ENCODE data around the gene UNC45A. TPM values are rescaled to one million over a fixed set of nuclear protein-coding genes. Genes with fewer than 3 reads are reported as not detected.
A peak's percentile ranks its signal among the peaks of the same experiment; 100 is the strongest.

UNC45A gene
- total and polyA plus RNA-seq, 2 experiments from 2014 or later = 58.6 to 75.8 TPM

GRCh38 chr15:90953947-90954711 is 19.0 kb downstream of the UNC45A start:
- peak overlapping the region; percentile 96 for H3K4me3 ChIP-seq

GRCh38 chr15:90954712-90955623 is 19.9 kb downstream of the UNC45A start, which contains the start of gene RCCD1:
TSS of gene RCCD1 (plus strand) at chr15:90954884. CDS start at chr15:90956735, 1,851 bp downstream.
- peak; percentile 98 for DNase-seq
- H2AFZ ChIP-seq = peak within 1 kb of the TSS; percentile 92
- no peaks in the 10 kb centered on the region for H3K36me3 ChIP-seq (ENCODE audit: low read depth)
- H3K79me2 ChIP-seq (ENCODE audit: insufficient read depth) = no peaks in the 10 kb centered on the region
- H3K4me2 ChIP-seq (ENCODE audit: unreplicated experiment) = peak within 1 kb of the TSS; percentile 98
- H3F3A ChIP-seq (ENCODE audit: insufficient read depth) = peaks cover 11% of the 10 kb centered on the region; the same call in 1 of the 2 replicates
- H3K27me3 ChIP-seq (replicated peaks; ENCODE audit: insufficient read depth) = no peaks in the 10 kb centered on the region
- TF ChIP-seq EZH2phosphoT487 (IDR thresholded peaks at IDR 0.05; ENCODE audit: insufficient read depth, low read depth) (no peak), EZH2 (IDR thresholded peaks at IDR 0.05; ENCODE audit: insufficient read depth, poor library complexity, severe bottlenecking) (no peak)
- 3 to 4% methylated on average over 52 to 65 of the region's 69 CpGs for WGBS, 2 experiments (ENCODE audit: low coverage in 1 of 2, low lambda C conversion rate in 2 of 2, missing lambda C conversion rate in 2 of 2)
- in situ Hi-C loops (cut with MboI) = no loop called here
- H3K9me3 ChIP-seq (ENCODE audit: low read depth) = no peaks in the 10 kb centered on the region
- peak within 1 kb of the TSS; percentile 93 for H3K27ac ChIP-seq
- peak within 1 kb of the TSS; percentile 96 for H3K4me3 ChIP-seq
- peak within 1 kb of the TSS; percentile 97 for H3K9ac ChIP-seq
- no peaks in the 10 kb centered on the region for H4K20me1 ChIP-seq (ENCODE audit: insufficient read depth)
- no peaks in the 10 kb centered on the region for H3K9me2 ChIP-seq (ENCODE audit: insufficient read depth)
- H3K4me1 ChIP-seq (ENCODE audit: insufficient read depth) = peaks cover 12% of the 10 kb centered on the region; the same call in 1 of the 2 replicates

More at GRCh38 chr15:90953947-90954711, 19.0 kb downstream of the UNC45A start:
- H3K79me2 ChIP-seq (ENCODE audit: insufficient read depth) = no peaks in the 10 kb centered on the region
- no peaks in the 10 kb centered on the region for H4K20me1 ChIP-seq (ENCODE audit: insufficient read depth)
- peak overlapping the region; percentile 97 for H3K9ac ChIP-seq
- DNase-seq = no peak
- no peaks in the 10 kb centered on the region for H3K27me3 ChIP-seq (replicated peaks; ENCODE audit: insufficient read depth)
- peaks cover 11% of the 10 kb centered on the region; the same call in 1 of the 2 replicates for H3F3A ChIP-seq (ENCODE audit: insufficient read depth)
- peak overlapping the region; percentile 98 for H3K4me2 ChIP-seq (ENCODE audit: unreplicated experiment)
- WGBS, 2 experiments (ENCODE audit: low coverage in 1 of 2, low lambda C conversion rate in 2 of 2, missing lambda C conversion rate in 2 of 2) = 72 to 76% methylated on average over 16 of the region's 16 CpGs
- no peaks in the 10 kb centered on the region for H3K9me3 ChIP-seq (ENCODE audit: low read depth)
- peak overlapping the region; percentile 93 for H3K27ac ChIP-seq
- H2AFZ ChIP-seq = peak overlapping the region; percentile 92; the same call in 1 of the 2 replicates
- H3K9me2 ChIP-seq (ENCODE audit: insufficient read depth) = no peaks in the 10 kb centered on the region
- in situ Hi-C loops (cut with MboI) = no loop called here
- peaks cover 12% of the 10 kb centered on the region; the same call in 1 of the 2 replicates for H3K4me1 ChIP-seq (ENCODE audit: insufficient read depth)
- no peak for TF ChIP-seq EZH2 (IDR thresholded peaks at IDR 0.05; ENCODE audit: insufficient read depth, poor library complexity, severe bottlenecking)
- no peak for TF ChIP-seq EZH2phosphoT487 (IDR thresholded peaks at IDR 0.05; ENCODE audit: insufficient read depth, low read depth)
- H3K36me3 ChIP-seq (ENCODE audit: low read depth) = no peaks in the 10 kb centered on the region; the same call in 1 of the 2 replicates

- H3K4me1 ChIP-seq (ENCODE audit: insufficient read depth) = peaks cover 12% of the 10 kb centered on the region; the same call in 1 of the 2 replicates
- no peaks in the 10 kb centered on the region for H4K20me1 ChIP-seq (ENCODE audit: insufficient read depth)
- in situ Hi-C loops (cut with MboI) = no loop called here
- H3K9ac ChIP-seq = peak overlapping the region; percentile 97
- DNase-seq = no peak
- H3K4me2 ChIP-seq (ENCODE audit: unreplicated experiment) = peak overlapping the region; percentile 98
- no peaks in the 10 kb centered on the region for H3K79me2 ChIP-seq (ENCODE audit: insufficient read depth)
- no peak for TF ChIP-seq EZH2phosphoT487 (IDR thresholded peaks at IDR 0.05; ENCODE audit: insufficient read depth, low read depth)
- H3K36me3 ChIP-seq (ENCODE audit: low read depth) = no peaks in the 10 kb centered on the region
- peaks cover 11% of the 10 kb centered on the region; the same call in 1 of the 2 replicates for H3F3A ChIP-seq (ENCODE audit: insufficient read depth)
- peak overlapping the region; percentile 92; the same call in 1 of the 2 replicates for H2AFZ ChIP-seq
- H3K9me3 ChIP-seq (ENCODE audit: low read depth) = no peaks in the 10 kb centered on the region
- H3K9me2 ChIP-seq (ENCODE audit: insufficient read depth) = no peaks in the 10 kb centered on the region
- H3K27ac ChIP-seq = peak overlapping the region; percentile 93; the same call in 1 of the 2 replicates
- peak overlapping the region; percentile 96 for H3K4me3 ChIP-seq
- H3K27me3 ChIP-seq (replicated peaks; ENCODE audit: insufficient read depth) = no peaks in the 10 kb centered on the region
- 67 to 77% methylated on average over 18 to 20 of the region's 20 CpGs for WGBS, 2 experiments (ENCODE audit: low coverage in 1 of 2, low lambda C conversion rate in 2 of 2, missing lambda C conversion rate in 2 of 2)
Measured at GRCh38 chr15:90955624-90956273, 20.7 kb downstream of the UNC45A start.
